ENCODE data around the gene CYBA.

CYBA gene

GRCh38 chr16:88600539-88600896 lies 50.3 kb downstream of the CYBA start:
- no peaks in the 10 kb centered on the region for H3K9me3 ChIP-seq (ENCODE audit: control insufficient read depth, insufficient read depth, low read length)
- H3K27me3 ChIP-seq (ENCODE audit: control insufficient read depth, insufficient read depth, low read length) = no peaks in the 10 kb centered on the region
- H3K27ac ChIP-seq (ENCODE audit: low read length) = no peak overlapping the region
- WGBS (ENCODE audit: insufficient coverage, insufficient read length) = no CpG with 5 or more reads among the region's 6 CpGs
- peaks cover 20% of the 10 kb centered on the region; the same call in 1 of the 2 replicates for H3K36me3 ChIP-seq (ENCODE audit: control insufficient read depth, insufficient read depth, low read length)
- H3K4me3 ChIP-seq (ENCODE audit: low read length) = no peak overlapping the region
- H3K4me1 ChIP-seq (ENCODE audit: control insufficient read depth, insufficient read depth, low read length) = no peaks in the 10 kb centered on the region
- DNase-seq (ENCODE audit: low read depth, low spot score) = no peak

GRCh38 chr16:88599825-88600538 lies 50.9 kb downstream of the CYBA start:
- Histone ChIP-seq H3K27me3 (ENCODE audit: control insufficient read depth, insufficient read depth, low read length) (no peaks in the 10 kb centered on the region), H3K4me1 (ENCODE audit: control insufficient read depth, insufficient read depth, low read length) (no peaks in the 10 kb centered on the region), H3K4me3 (ENCODE audit: low read length) (no peak overlapping the region), H3K36me3 (ENCODE audit: control insufficient read depth, insufficient read depth, low read length) (peaks cover 20% of the 10 kb centered on the region; the same call in 1 of the 2 replicates), H3K27ac (ENCODE audit: low read length) (no peak overlapping the region), H3K9me3 (ENCODE audit: control insufficient read depth, insufficient read depth, low read length) (no peaks in the 10 kb centered on the region)
- DNase-seq (ENCODE audit: low read depth, low spot score) = no peak
- WGBS (ENCODE audit: insufficient coverage, insufficient read length) = 100% methylated on average over 5 of the region's 25 CpGs

GRCh38 chr16:88599092-88599733 lies 51.6 kb downstream of the CYBA start:
- H3K27me3 ChIP-seq (ENCODE audit: control insufficient read depth, insufficient read depth, low read length) = no peaks in the 10 kb centered on the region
- no peaks in the 10 kb centered on the region for H3K4me1 ChIP-seq (ENCODE audit: control insufficient read depth, insufficient read depth, low read length)
- H3K4me3 ChIP-seq (ENCODE audit: low read length) = no peak overlapping the region
- no peak for DNase-seq (ENCODE audit: low read depth, low spot score)
- WGBS (ENCODE audit: insufficient coverage, insufficient read length) = no CpG with 5 or more reads among the region's 14 CpGs
- H3K36me3 ChIP-seq (ENCODE audit: control insufficient read depth, insufficient read depth, low read length) = peaks cover 20% of the 10 kb centered on the region; the same call in 1 of the 2 replicates
- H3K27ac ChIP-seq (ENCODE audit: low read length) = no peak overlapping the region
- no peaks in the 10 kb centered on the region for H3K9me3 ChIP-seq (ENCODE audit: control insufficient read depth, insufficient read depth, low read length)

- no CpG with 5 or more reads among the region's 21 CpGs for WGBS (ENCODE audit: insufficient coverage, insufficient read length)
- no peaks in the 10 kb centered on the region for H3K4me1 ChIP-seq (ENCODE audit: control insufficient read depth, insufficient read depth, low read length)
- no peak overlapping the region for H3K4me3 ChIP-seq (ENCODE audit: low read length)
- no peaks in the 10 kb centered on the region for H3K9me3 ChIP-seq (ENCODE audit: control insufficient read depth, insufficient read depth, low read length)
- DNase-seq (ENCODE audit: low read depth, low spot score) = no peak
- H3K36me3 ChIP-seq (ENCODE audit: control insufficient read depth, insufficient read depth, low read length) = peaks cover 20% of the 10 kb centered on the region; the same call in 1 of the 2 replicates
- H3K27me3 ChIP-seq (ENCODE audit: control insufficient read depth, insufficient read depth, low read length) = no peaks in the 10 kb centered on the region
- no peak overlapping the region for H3K27ac ChIP-seq (ENCODE audit: low read length)
Observed at GRCh38 chr16:88597856-88598491, 52.9 kb downstream of the CYBA start.

GRCh38 chr16:88596483-88596882 lies 54.4 kb downstream of the CYBA start:
- Histone ChIP-seq H3K36me3 (ENCODE audit: control insufficient read depth, insufficient read depth, low read length) (peaks cover 14% of the 10 kb centered on the region; the same call in 1 of the 2 replicates), H3K27me3 (ENCODE audit: control insufficient read depth, insufficient read depth, low read length) (no peaks in the 10 kb centered on the region), H3K27ac (ENCODE audit: low read length) (no peak overlapping the region), H3K9me3 (ENCODE audit: control insufficient read depth, insufficient read depth, low read length) (no peaks in the 10 kb centered on the region), H3K4me1 (ENCODE audit: control insufficient read depth, insufficient read depth, low read length) (no peaks in the 10 kb centered on the region), H3K4me3 (ENCODE audit: low read length) (no peak overlapping the region)
- no CpG with 5 or more reads among the region's 3 CpGs for WGBS (ENCODE audit: insufficient coverage, insufficient read length)
- DNase-seq (ENCODE audit: low read depth, low spot score) = no peak

GRCh38 chr16:88595921-88596320 lies 54.9 kb downstream of the CYBA start:
- no peaks in the 10 kb centered on the region for H3K27me3 ChIP-seq (ENCODE audit: control insufficient read depth, insufficient read depth, low read length)
- H3K9me3 ChIP-seq (ENCODE audit: control insufficient read depth, insufficient read depth, low read length) = no peaks in the 10 kb centered on the region
- no peak overlapping the region for H3K27ac ChIP-seq (ENCODE audit: low read length)
- H3K4me1 ChIP-seq (ENCODE audit: control insufficient read depth, insufficient read depth, low read length) = no peaks in the 10 kb centered on the region
- no peak overlapping the region for H3K4me3 ChIP-seq (ENCODE audit: low read length)
- H3K36me3 ChIP-seq (ENCODE audit: control insufficient read depth, insufficient read depth, low read length) = peaks cover 14% of the 10 kb centered on the region; the same call in 1 of the 2 replicates
- DNase-seq (ENCODE audit: low read depth, low spot score) = no peak
- no CpG with 5 or more reads among the region's 10 CpGs for WGBS (ENCODE audit: insufficient coverage, insufficient read length)

- no peaks in the 10 kb centered on the region for H3K4me1 ChIP-seq (ENCODE audit: control insufficient read depth, insufficient read depth, low read length)
- no peaks in the 10 kb centered on the region for H3K27me3 ChIP-seq (ENCODE audit: control insufficient read depth, insufficient read depth, low read length)
- H3K27ac ChIP-seq (ENCODE audit: low read length) = no peak overlapping the region
- WGBS (ENCODE audit: insufficient coverage, insufficient read length) = no CpG with 5 or more reads among the region's 6 CpGs
- no peak overlapping the region for H3K4me3 ChIP-seq (ENCODE audit: low read length)
- peaks cover 9% of the 10 kb centered on the region; the same call in 1 of the 2 replicates for H3K36me3 ChIP-seq (ENCODE audit: control insufficient read depth, insufficient read depth, low read length)
- no peak for DNase-seq (ENCODE audit: low read depth, low spot score)
- no peaks in the 10 kb centered on the region for H3K9me3 ChIP-seq (ENCODE audit: control insufficient read depth, insufficient read depth, low read length)
Observed at GRCh38 chr16:88595101-88595500, 55.8 kb downstream of the CYBA start.

- no CpG with 5 or more reads among the region's 6 CpGs for WGBS (ENCODE audit: insufficient coverage, insufficient read length)
- H3K9me3 ChIP-seq (ENCODE audit: control insufficient read depth, insufficient read depth, low read length) = no peaks in the 10 kb centered on the region
- H3K27me3 ChIP-seq (ENCODE audit: control insufficient read depth, insufficient read depth, low read length) = no peaks in the 10 kb centered on the region
- no peak for DNase-seq (ENCODE audit: low read depth, low spot score)
- no peak overlapping the region for H3K27ac ChIP-seq (ENCODE audit: low read length)
- H3K4me3 ChIP-seq (ENCODE audit: low read length) = no peak overlapping the region
- H3K4me1 ChIP-seq (ENCODE audit: control insufficient read depth, insufficient read depth, low read length) = no peaks in the 10 kb centered on the region
- H3K36me3 ChIP-seq (ENCODE audit: control insufficient read depth, insufficient read depth, low read length) = peaks cover 7% of the 10 kb centered on the region; the same call in 1 of the 2 replicates
Observed at GRCh38 chr16:88593910-88594309, 56.9 kb downstream of the CYBA start.

GRCh38 chr16:88593489-88593888 lies 57.4 kb downstream of the CYBA start:
- H3K4me3 ChIP-seq (ENCODE audit: low read length) = no peak overlapping the region
- H3K27me3 ChIP-seq (ENCODE audit: control insufficient read depth, insufficient read depth, low read length) = no peaks in the 10 kb centered on the region
- DNase-seq (ENCODE audit: low read depth, low spot score) = no peak
- no peaks in the 10 kb centered on the region for H3K9me3 ChIP-seq (ENCODE audit: control insufficient read depth, insufficient read depth, low read length)
- H3K4me1 ChIP-seq (ENCODE audit: control insufficient read depth, insufficient read depth, low read length) = no peaks in the 10 kb centered on the region
- no CpG with 5 or more reads among the region's 11 CpGs for WGBS (ENCODE audit: insufficient coverage, insufficient read length)
- peaks cover 6% of the 10 kb centered on the region; the same call in 1 of the 2 replicates for H3K36me3 ChIP-seq (ENCODE audit: control insufficient read depth, insufficient read depth, low read length)
- H3K27ac ChIP-seq (ENCODE audit: low read length) = no peak overlapping the region
